HEK293 (cell line): ENCODE measurements around the gene XPO1.

Experiments used
- FEZF1 ChIP-seq: fragments of 450-650 bp; formaldehyde crosslinking; IDR thresholded peaks from 2 replicates; pipeline ENCODE4 v1.5.1; 2016; ENCODE audit warnings: missing biosample characterization, missing genetic modification characterization
- GLI2 ChIP-seq: fragments of 450-650 bp; formaldehyde crosslinking; IDR thresholded peaks from 2 replicates; pipeline ENCODE4; 2017; ENCODE audit warnings: missing biosample characterization, missing genetic modification characterization, low read depth, borderline replicate concordance
- MEIS1 ChIP-seq: sonication (generic); formaldehyde crosslinking; IDR thresholded peaks from 2 replicates; pipeline ENCODE4 v1.8.1; 2022; ENCODE audit warnings: missing genetic modification reagents, mild to moderate bottlenecking, borderline replicate concordance
- MYNN ChIP-seq: fragments of 450-650 bp; formaldehyde crosslinking; IDR thresholded peaks from 2 replicates; pipeline ENCODE4 v1.5.1; 2016; ENCODE audit warnings: missing biosample characterization, missing genetic modification characterization, borderline replicate concordance
- OSR2 ChIP-seq: fragments of 450-650 bp; formaldehyde crosslinking; IDR thresholded peaks from 2 replicates; pipeline ENCODE4 v1.5.1; 2016; ENCODE audit warnings: missing biosample characterization, missing genetic modification characterization
- SALL2 ChIP-seq: fragments of 450-650 bp; formaldehyde crosslinking; IDR thresholded peaks from 2 replicates; pipeline ENCODE4 v1.5.0; 2017; ENCODE audit warnings: missing biosample characterization, mild to moderate bottlenecking, missing genetic modification characterization, borderline replicate concordance
- ZBTB20 ChIP-seq: fragments of 450-650 bp; formaldehyde crosslinking; IDR thresholded peaks from 2 replicates; pipeline ENCODE4 v1.5.1; 2016; ENCODE audit warnings: missing biosample characterization, missing genetic modification characterization
- ZBTB8A ChIP-seq: fragments of 450-650 bp; formaldehyde crosslinking; IDR thresholded peaks from 2 replicates; pipeline ENCODE4 v1.5.1; 2016; ENCODE audit warnings: missing biosample characterization, missing genetic modification characterization
- ZEB2 ChIP-seq: fragments of 450-650 bp; formaldehyde crosslinking; IDR thresholded peaks from 2 replicates; pipeline ENCODE4 v1.5.1; 2016; ENCODE audit warnings: missing biosample characterization, missing genetic modification characterization
- ZFP37 ChIP-seq: fragments of 450-650 bp; formaldehyde crosslinking; IDR thresholded peaks from 2 replicates; pipeline ENCODE4 v1.5.1; 2016; ENCODE audit warnings: missing biosample characterization, missing genetic modification characterization
- ZNF184 ChIP-seq: fragments of 450-650 bp; IDR thresholded peaks from 2 replicates; pipeline ENCODE4 v1.5.1; 2018; ENCODE audit warnings: missing biosample characterization, mild to moderate bottlenecking, missing genetic modification characterization
- ZNF239 ChIP-seq: fragments of 450-650 bp; formaldehyde crosslinking; IDR thresholded peaks from 2 replicates; pipeline ENCODE4 v1.5.1; 2016; ENCODE audit warnings: missing biosample characterization, missing genetic modification characterization
- ZNF24 ChIP-seq: fragments of 450-650 bp; formaldehyde crosslinking; IDR thresholded peaks from 2 replicates; pipeline ENCODE4 v1.5.1; 2016; ENCODE audit warnings: missing biosample characterization, missing genetic modification characterization
- ZNF548 ChIP-seq: fragments of 450-650 bp; formaldehyde crosslinking; IDR thresholded peaks from 2 replicates; pipeline ENCODE4 v1.5.1; 2016; ENCODE audit warnings: missing biosample characterization, missing genetic modification characterization
- ZNF558 ChIP-seq: fragments of 450-650 bp; formaldehyde crosslinking; IDR thresholded peaks from 2 replicates; pipeline ENCODE4 v1.5.1; 2016; ENCODE audit warnings: missing biosample characterization, missing genetic modification characterization
- ZNF571 ChIP-seq: fragments of 450-650 bp; formaldehyde crosslinking; IDR thresholded peaks from 2 replicates; pipeline ENCODE4 v1.5.0; 2017; ENCODE audit warnings: missing biosample characterization, missing genetic modification characterization
- ZNF664 ChIP-seq: fragments of 450-650 bp; formaldehyde crosslinking; IDR thresholded peaks from 2 replicates; pipeline ENCODE4 v1.5.1; 2016; ENCODE audit warnings: missing biosample characterization, missing genetic modification characterization
- ZNF677 ChIP-seq: fragments of 450-650 bp; IDR thresholded peaks from 2 replicates; pipeline ENCODE4 v1.5.0; 2018; ENCODE audit warnings: missing biosample characterization, mild to moderate bottlenecking, missing genetic modification characterization, moderate library complexity
- ZNF701 ChIP-seq: fragments of 450-650 bp; formaldehyde crosslinking; IDR thresholded peaks from 2 replicates; pipeline ENCODE4 v1.5.1; 2016; ENCODE audit warnings: missing biosample characterization, missing genetic modification characterization
- ZNF837 ChIP-seq: fragments of 450-650 bp; formaldehyde crosslinking; IDR thresholded peaks from 2 replicates; pipeline ENCODE4 v1.5.1; 2016; ENCODE audit warnings: missing biosample characterization, missing genetic modification characterization
- ZNF843 ChIP-seq: fragments of 450-650 bp; formaldehyde crosslinking; IDR thresholded peaks from 2 replicates; pipeline ENCODE4 v1.5.1; 2016; ENCODE audit warnings: missing biosample characterization, missing genetic modification characterization
- TF ChIP-seq, protein P1 (sequence below): fragments of 450-650 bp; formaldehyde crosslinking; IDR thresholded peaks from 2 replicates; pipeline ENCODE4 v1.5.1; 2017; ENCODE audit warnings: missing biosample characterization, missing genetic modification characterization
- TF ChIP-seq, protein P2 (sequence below): fragments of 450-650 bp; formaldehyde crosslinking; conservative IDR thresholded peaks from 2 replicates; pipeline ENCODE4 v1.5.1; 2016; ENCODE audit warnings: low read depth, missing biosample characterization, missing genetic modification characterization
- TF ChIP-seq, protein P3 (sequence below): fragments of 450-650 bp; formaldehyde crosslinking; IDR thresholded peaks from 2 replicates; pipeline ENCODE4 v1.5.1; 2016; ENCODE audit warnings: missing biosample characterization, missing genetic modification characterization
- TF ChIP-seq, protein P4 (sequence below): fragments of 450-650 bp; formaldehyde crosslinking; IDR thresholded peaks from 2 replicates; pipeline ENCODE4 v1.5.1; 2016; ENCODE audit warnings: missing biosample characterization, missing genetic modification characterization
- TF ChIP-seq, protein P5 (sequence below): fragments of 450-650 bp; formaldehyde crosslinking; IDR thresholded peaks from 2 replicates; pipeline ENCODE4 v1.5.1; 2016; ENCODE audit warnings: missing biosample characterization, missing genetic modification characterization
- TF ChIP-seq, protein P6 (sequence below): fragments of 450-650 bp; formaldehyde crosslinking; IDR thresholded peaks from 2 replicates; pipeline ENCODE4; 2016; ENCODE audit warnings: missing biosample characterization, missing genetic modification characterization
- TF ChIP-seq, protein P7 (sequence below): fragments of 450-650 bp; formaldehyde crosslinking; IDR thresholded peaks from 2 replicates; pipeline ENCODE4 v1.5.1; 2016; ENCODE audit warnings: missing biosample characterization, missing genetic modification characterization

XPO1 gene

DNA sequence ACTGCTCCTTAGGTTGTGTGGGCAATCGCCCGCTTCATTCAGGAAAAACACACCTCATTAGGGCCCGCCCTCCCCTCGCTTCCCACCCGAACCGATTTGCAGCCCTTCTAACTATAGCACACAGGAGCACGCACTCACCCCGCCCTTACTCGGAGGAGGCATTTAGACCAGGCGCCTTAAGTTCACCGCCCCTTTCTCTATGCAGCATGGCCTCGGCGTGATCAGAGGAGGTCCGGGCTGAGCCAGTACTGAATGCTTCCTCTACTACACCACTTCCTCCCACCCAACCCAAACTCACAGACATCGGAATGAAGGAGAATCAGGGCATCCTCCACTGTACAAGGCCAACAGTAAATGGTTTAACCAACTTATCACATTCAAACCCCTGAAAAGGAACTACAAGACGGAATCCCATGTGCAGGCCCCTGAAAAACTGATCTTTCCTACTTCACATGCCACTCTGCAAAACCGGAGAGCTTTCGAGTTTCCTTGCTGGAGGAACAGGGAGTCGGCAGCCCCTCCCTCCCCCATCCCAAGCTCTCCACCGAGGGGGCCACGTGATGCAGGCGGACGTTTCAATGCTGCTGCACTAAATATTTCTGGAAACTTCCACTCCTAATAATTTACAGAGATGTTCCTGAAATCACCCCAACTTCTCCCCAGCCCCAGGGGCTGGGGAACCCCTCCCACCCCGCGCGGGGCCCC lies 1.4 kb downstream of the XPO1 start (continued):
- TF ChIP-seq, protein P1, sequence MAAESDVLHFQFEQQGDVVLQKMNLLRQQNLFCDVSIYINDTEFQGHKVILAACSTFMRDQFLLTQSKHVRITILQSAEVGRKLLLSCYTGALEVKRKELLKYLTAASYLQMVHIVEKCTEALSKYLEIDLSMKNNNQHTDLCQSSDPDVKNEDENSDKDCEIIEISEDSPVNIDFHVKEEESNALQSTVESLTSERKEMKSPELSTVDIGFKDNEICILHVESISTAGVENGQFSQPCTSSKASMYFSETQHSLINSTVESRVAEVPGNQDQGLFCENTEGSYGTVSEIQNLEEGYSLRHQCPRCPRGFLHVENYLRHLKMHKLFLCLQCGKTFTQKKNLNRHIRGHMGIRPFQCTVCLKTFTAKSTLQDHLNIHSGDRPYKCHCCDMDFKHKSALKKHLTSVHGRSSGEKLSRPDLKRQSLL (tag by site-specific recombination): no peak
- no peak for TF ChIP-seq ZNF664 (tag by site-specific recombination)
- TF ChIP-seq, protein P2, sequence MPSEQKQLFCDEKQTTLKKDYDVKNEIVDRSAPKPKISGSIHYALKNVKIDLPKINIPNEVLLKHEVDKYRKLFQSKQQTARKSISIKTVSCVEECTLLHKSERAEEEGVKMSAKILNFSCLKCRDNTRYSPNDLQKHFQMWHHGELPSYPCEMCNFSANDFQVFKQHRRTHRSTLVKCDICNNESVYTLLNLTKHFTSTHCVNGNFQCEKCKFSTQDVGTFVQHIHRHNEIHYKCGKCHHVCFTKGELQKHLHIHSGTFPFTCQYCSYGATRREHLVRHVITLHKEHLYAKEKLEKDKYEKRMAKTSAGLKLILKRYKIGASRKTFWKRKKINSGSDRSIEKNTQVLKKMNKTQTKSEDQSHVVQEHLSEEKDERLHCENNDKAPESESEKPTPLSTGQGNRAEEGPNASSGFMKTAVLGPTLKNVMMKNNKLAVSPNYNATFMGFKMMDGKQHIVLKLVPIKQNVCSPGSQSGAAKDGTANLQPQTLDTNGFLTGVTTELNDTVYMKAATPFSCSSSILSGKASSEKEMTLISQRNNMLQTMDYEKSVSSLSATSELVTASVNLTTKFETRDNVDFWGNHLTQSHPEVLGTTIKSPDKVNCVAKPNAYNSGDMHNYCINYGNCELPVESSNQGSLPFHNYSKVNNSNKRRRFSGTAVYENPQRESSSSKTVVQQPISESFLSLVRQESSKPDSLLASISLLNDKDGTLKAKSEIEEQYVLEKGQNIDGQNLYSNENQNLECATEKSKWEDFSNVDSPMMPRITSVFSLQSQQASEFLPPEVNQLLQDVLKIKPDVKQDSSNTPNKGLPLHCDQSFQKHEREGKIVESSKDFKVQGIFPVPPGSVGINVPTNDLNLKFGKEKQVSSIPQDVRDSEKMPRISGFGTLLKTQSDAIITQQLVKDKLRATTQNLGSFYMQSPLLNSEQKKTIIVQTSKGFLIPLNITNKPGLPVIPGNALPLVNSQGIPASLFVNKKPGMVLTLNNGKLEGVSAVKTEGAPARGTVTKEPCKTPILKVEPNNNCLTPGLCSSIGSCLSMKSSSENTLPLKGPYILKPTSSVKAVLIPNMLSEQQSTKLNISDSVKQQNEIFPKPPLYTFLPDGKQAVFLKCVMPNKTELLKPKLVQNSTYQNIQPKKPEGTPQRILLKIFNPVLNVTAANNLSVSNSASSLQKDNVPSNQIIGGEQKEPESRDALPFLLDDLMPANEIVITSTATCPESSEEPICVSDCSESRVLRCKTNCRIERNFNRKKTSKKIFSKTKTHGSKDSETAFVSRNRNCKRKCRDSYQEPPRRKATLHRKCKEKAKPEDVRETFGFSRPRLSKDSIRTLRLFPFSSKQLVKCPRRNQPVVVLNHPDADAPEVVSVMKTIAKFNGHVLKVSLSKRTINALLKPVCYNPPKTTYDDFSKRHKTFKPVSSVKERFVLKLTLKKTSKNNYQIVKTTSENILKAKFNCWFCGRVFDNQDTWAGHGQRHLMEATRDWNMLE (tag by site-specific recombination): no peak
- no peak for TF ChIP-seq ZNF184 (tag by site-specific recombination)
- TF ChIP-seq ZEB2 (tag by site-specific recombination): peak; percentile 64; the same call in 1 of the 2 replicates
- TF ChIP-seq, protein P3, sequence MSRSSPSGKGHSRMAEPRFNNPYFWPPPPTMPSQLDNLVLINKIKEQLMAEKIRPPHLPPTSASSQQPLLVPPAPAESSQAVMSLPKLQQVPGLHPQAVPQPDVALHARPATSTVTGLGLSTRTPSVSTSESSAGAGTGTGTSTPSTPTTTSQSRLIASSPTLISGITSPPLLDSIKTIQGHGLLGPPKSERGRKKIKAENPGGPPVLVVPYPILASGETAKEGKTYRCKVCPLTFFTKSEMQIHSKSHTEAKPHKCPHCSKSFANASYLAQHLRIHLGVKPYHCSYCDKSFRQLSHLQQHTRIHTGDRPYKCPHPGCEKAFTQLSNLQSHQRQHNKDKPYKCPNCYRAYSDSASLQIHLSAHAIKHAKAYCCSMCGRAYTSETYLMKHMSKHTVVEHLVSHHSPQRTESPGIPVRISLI: no peak
- TF ChIP-seq, protein P4, sequence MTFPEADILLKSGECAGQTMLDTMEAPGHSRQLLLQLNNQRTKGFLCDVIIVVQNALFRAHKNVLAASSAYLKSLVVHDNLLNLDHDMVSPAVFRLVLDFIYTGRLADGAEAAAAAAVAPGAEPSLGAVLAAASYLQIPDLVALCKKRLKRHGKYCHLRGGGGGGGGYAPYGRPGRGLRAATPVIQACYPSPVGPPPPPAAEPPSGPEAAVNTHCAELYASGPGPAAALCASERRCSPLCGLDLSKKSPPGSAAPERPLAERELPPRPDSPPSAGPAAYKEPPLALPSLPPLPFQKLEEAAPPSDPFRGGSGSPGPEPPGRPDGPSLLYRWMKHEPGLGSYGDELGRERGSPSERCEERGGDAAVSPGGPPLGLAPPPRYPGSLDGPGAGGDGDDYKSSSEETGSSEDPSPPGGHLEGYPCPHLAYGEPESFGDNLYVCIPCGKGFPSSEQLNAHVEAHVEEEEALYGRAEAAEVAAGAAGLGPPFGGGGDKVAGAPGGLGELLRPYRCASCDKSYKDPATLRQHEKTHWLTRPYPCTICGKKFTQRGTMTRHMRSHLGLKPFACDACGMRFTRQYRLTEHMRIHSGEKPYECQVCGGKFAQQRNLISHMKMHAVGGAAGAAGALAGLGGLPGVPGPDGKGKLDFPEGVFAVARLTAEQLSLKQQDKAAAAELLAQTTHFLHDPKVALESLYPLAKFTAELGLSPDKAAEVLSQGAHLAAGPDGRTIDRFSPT: no peak
- TF ChIP-seq ZNF837 (tag by site-specific recombination): no peak
- no peak for TF ChIP-seq MYNN (tag by site-specific recombination)
- no peak; the same call in 1 of the 2 replicates for TF ChIP-seq ZBTB20 (tag by site-specific recombination)
- no peak for TF ChIP-seq ZNF677 (tag by site-specific recombination)
- TF ChIP-seq, protein P5, sequence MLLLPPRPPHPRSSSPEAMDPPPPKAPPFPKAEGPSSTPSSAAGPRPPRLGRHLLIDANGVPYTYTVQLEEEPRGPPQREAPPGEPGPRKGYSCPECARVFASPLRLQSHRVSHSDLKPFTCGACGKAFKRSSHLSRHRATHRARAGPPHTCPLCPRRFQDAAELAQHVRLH (tag by site-specific recombination): peak; percentile 13; the same call in 1 of the 2 replicates
- TF ChIP-seq, protein P6, sequence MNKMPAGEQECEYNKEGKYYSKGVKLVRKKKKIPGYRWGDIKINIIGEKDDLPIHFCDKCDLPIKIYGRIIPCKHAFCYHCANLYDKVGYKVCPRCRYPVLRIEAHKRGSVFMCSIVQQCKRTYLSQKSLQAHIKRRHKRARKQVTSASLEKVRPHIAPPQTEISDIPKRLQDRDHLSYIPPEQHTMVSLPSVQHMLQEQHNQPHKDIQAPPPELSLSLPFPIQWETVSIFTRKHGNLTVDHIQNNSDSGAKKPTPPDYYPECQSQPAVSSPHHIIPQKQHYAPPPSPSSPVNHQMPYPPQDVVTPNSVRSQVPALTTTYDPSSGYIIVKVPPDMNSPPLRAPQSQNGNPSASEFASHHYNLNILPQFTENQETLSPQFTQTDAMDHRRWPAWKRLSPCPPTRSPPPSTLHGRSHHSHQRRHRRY (tag by site-specific recombination): no peak
- TF ChIP-seq ZNF843 (tag by site-specific recombination): no peak
- TF ChIP-seq ZNF558: peak; percentile 40; the same call in 1 of the 2 replicates
- no peak for TF ChIP-seq ZNF24 (tag by site-specific recombination)
- TF ChIP-seq ZFP37 (tag by site-specific recombination): peak; percentile 29; the same call in 1 of the 2 replicates
- no peak for TF ChIP-seq ZNF701 (tag by site-specific recombination)
- TF ChIP-seq, protein P7, sequence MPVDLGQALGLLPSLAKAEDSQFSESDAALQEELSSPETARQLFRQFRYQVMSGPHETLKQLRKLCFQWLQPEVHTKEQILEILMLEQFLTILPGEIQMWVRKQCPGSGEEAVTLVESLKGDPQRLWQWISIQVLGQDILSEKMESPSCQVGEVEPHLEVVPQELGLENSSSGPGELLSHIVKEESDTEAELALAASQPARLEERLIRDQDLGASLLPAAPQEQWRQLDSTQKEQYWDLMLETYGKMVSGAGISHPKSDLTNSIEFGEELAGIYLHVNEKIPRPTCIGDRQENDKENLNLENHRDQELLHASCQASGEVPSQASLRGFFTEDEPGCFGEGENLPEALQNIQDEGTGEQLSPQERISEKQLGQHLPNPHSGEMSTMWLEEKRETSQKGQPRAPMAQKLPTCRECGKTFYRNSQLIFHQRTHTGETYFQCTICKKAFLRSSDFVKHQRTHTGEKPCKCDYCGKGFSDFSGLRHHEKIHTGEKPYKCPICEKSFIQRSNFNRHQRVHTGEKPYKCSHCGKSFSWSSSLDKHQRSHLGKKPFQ: no peak; the same call in 1 of the 2 replicates
- no peak for TF ChIP-seq ZNF571 (tag by site-specific recombination)
- no peak for TF ChIP-seq OSR2 (tag by site-specific recombination)
- TF ChIP-seq SALL2 (tag by site-specific recombination): no peak
- TF ChIP-seq FEZF1 (tag by site-specific recombination): no peak
- no peak for TF ChIP-seq ZNF548 (tag by site-specific recombination)
- TF ChIP-seq MEIS1: no peak
- no peak for TF ChIP-seq ZNF239
- TF ChIP-seq ZBTB8A (tag by site-specific recombination): peak; percentile 82
- TF ChIP-seq GLI2 (tag by site-specific recombination): no peak
